Activated CD8-positive, alpha-beta memory T cell treated with anti-CD3 and anti-CD28 coated beads for 36 hours (primary cell): ENCODE measurements around the gene RNF146. TPM values are rescaled to one million over a fixed set of nuclear protein-coding genes. Genes with fewer than 3 reads are reported as not detected.

ENCODE experiments used
- CTCF ChIA-PET: fragments of 350-600 bp; sonication (Branson Sonifier 250); formaldehyde crosslinking; loops from one replicate; lab custom pipeline; 2021; ENCODE audit warnings: antibody characterized with exemption; lab: Charles Lee
- POLR2A ChIA-PET: fragments of 350-600 bp; sonication (Branson Sonifier 250); formaldehyde crosslinking; loops from one replicate; lab custom pipeline; 2021; ENCODE audit warnings: antibody characterized with exemption; lab: Charles Lee
- total RNA-seq, 2 experiments: library from RNA; stranded (reverse); gene quantifications; one replicate each; pipeline ENCODE4 v1.2.3, GENCODE V29; 2021

Gene RNF146
- total RNA-seq, 2 experiments from 2014 or later = 18.7 to 19.4 TPM

- ChIA-PET POLR2A (no interaction called here), CTCF (interaction anchor here (1.3 kb wide), 1 partner anchor 12 kb away, joined by 3 read pairs; the partner anchor contains the start of gene RNF146)
Measured at GRCh38 chr6:127277878-127278843, 11.5 kb downstream of the RNF146 start.

DNA sequence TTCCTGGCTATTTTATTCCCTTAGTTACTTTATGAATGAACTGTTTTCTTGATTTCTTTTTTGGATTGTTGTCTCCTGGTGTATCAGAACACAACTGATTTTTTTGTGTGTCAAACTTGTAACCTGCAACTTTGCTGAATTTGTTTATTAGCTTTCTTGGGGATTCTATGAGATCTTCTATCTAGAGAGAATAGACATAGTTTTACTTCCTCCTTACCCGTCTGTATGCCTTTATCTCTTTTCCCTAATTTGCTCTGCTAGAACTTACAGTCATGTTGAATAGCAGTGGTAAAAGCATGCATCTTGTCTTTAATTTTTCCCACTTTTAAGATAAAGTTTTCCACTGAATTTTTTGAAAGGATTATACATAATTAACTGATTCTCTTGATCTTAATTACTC lies 13.2 kb downstream of the RNF146 start:
- ChIA-PET POLR2A (no interaction called here), CTCF (no interaction called here)

DNA sequence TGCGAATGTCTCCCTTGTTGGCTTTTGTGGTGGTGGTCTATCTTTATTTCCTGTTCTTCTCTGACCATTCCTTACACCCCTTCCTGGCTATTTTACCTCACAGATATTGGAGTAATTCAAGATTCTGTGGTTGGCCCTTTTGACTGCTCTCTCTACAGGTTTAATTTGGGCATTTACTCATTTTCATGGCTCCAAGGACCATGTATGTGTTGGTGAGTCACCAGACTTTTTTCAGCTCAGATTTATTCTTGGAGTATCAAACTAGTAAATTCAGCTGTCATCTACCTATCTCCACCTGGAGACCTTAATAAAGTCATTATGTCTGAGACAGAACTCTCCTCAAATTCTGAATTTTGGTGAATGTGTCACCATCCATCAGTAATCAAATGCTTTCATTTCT lies 15.5 kb downstream of the RNF146 start:
- ChIA-PET POLR2A (no interaction called here), CTCF (no interaction called here)

DNA sequence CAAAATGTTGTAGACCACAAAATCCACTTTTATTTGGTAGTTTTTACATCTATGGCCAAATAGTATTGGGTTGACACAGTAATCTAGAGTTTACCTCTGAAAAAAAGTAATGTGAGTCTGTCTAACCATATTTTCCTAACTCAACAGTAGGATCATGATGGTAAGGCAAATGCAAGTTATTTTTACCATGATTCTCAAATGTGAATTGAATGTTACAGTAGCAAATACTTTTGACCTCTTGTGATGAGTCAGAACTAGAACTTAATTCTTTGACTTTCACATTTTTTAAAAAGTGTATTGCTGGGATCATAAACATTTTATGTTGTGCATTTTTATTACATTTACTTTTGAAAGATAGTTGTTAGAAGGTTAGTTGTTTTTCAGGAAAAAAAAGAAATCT lies 22.0 kb downstream of the RNF146 start:
- CTCF ChIA-PET = no interaction called here

DNA sequence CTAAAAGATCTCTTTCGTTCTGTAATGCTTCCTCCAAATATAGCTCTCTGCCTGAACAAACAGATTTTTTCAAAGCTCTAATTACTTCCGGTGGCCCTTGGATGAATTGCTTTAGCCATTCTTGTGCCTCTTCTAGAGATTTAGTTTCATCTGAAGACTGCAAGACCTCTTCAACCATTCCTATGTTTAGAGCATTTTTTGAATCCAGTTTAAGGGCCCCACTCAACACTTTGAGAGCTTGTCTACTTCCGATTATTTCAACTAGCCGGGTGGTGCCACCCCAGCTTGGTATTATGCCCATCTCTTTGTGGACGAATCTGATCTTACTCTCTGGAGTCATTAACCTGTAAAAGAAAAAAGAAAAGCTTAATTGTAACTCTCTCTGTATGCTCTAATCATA lies 23.3 kb downstream of the RNF146 start:
- ChIA-PET CTCF (interaction anchor here (1.0 kb wide), 1 partner anchor 18 kb away, joined by 3 read pairs; no protein-coding TSS in a partner anchor), POLR2A (interaction anchor here (0.7 to 1.8 kb wide), 2 partner anchors 23 to 1445 kb away, joined by 3 to 9 read pairs; partner anchors contain the start of gene RNF146)

More for the DNA sequence above, 22.0 kb downstream of the RNF146 start:
- POLR2A ChIA-PET = no interaction called here

GRCh38 chr6:127290391-127291265 lies 24.0 kb downstream of the RNF146 start:
- ChIA-PET POLR2A (interaction anchor here (1.8 kb wide), 1 partner anchor 24 kb away, joined by 9 read pairs; the partner anchor contains the start of gene RNF146), CTCF (interaction anchor here (1.0 to 1.3 kb wide), 4 partner anchors 12 to 225 kb away, joined by 3 to 4 read pairs (median 3); no protein-coding TSS in a partner anchor)

- ChIA-PET POLR2A (interaction anchor here (0.7 to 1.8 kb wide), 2 partner anchors 24 to 225 kb away, joined by 3 to 9 read pairs; partner anchors contain the start of gene RNF146), CTCF (interaction anchor here (1.1 to 1.3 kb wide), 3 partner anchors 11 to 224 kb away, joined by 3 to 4 read pairs (median 3); no protein-coding TSS in a partner anchor)
Measured at GRCh38 chr6:127291495-127291894, 24.8 kb downstream of the RNF146 start.

- POLR2A ChIA-PET = no interaction called here
- CTCF ChIA-PET = no interaction called here
Measured at GRCh38 chr6:127297502-127298070, 30.9 kb downstream of the RNF146 start.

- CTCF ChIA-PET = no interaction called here
- POLR2A ChIA-PET = no interaction called here
Measured at GRCh38 chr6:127298475-127298874, 31.8 kb downstream of the RNF146 start.

DNA sequence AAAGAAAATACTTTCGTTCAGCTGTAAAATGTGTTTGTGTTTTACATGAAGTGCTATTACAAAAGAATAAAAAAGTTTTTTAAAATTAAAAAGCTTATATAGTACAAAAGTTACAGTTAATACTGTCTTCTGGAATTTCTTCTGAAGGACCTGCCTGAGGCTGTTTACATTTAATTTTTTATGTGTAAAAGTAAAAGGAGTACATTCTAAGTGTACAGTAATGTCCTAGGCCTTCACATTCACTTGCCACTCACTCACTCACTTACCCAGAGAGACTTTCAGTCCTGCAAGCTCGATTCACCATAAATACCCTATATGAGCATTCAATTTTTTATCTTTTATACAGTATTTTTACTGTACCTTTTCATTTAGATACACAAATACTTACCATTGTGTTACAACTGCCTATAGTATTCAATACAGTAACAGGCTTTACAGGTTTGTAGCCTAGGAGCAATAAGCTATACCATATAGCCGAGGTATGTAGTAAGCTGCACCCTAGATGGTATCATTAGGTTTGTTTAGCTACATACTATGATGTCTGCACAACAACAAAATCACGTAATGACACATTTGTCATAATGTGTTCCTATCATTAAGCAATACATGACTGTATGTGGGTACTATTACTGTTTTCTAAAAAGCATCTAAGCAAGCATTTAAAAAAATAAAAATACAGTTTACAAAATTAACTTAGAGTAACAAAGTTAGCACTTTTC lies 33.0 kb downstream of the RNF146 start:
- ChIA-PET POLR2A (no interaction called here), CTCF (interaction anchor here (1.1 kb wide), 1 partner anchor 239 kb away, joined by 3 read pairs; no protein-coding TSS in a partner anchor)

- ChIA-PET POLR2A (no interaction called here), CTCF (interaction anchor here (1.1 kb wide), 1 partner anchor 239 kb away, joined by 3 read pairs; no protein-coding TSS in a partner anchor)
Measured at GRCh38 chr6:127300411-127300810, 33.7 kb downstream of the RNF146 start.

- POLR2A ChIA-PET = no interaction called here
- CTCF ChIA-PET = no interaction called here
Measured at GRCh38 chr6:127301199-127301700, 34.6 kb downstream of the RNF146 start.

- ChIA-PET CTCF (interaction anchor here (0.9 to 2.1 kb wide), 4 partner anchors 12 to 161 kb away, joined by 3 to 7 read pairs (median 4); no protein-coding TSS in a partner anchor), POLR2A (no interaction called here)
Measured at GRCh38 chr6:127302728-127303660, 36.3 kb downstream of the RNF146 start.

GRCh38 chr6:127303917-127304316 lies 37.3 kb downstream of the RNF146 start:
- ChIA-PET POLR2A (no interaction called here), CTCF (interaction anchor here (0.9 to 2.1 kb wide), 3 partner anchors 11 to 160 kb away, joined by 3 to 7 read pairs (median 3); no protein-coding TSS in a partner anchor)

GRCh38 chr6:127305741-127306140 lies 39.1 kb downstream of the RNF146 start:
- CTCF ChIA-PET = no interaction called here
- POLR2A ChIA-PET = no interaction called here

- CTCF ChIA-PET = no interaction called here
- POLR2A ChIA-PET = no interaction called here
Measured at GRCh38 chr6:127317388-127318128, 50.9 kb downstream of the RNF146 start.
